Measurements from ENCODE around the gene FOXS1. TPM values are rescaled to one million over a fixed set of nuclear protein-coding genes. Genes with fewer than 3 reads are reported as not detected.

Gene FOXS1
- total and polyA plus RNA-seq, 3 experiments from 2014 or later, result not detected

GRCh38 chr20:31822421-31823330 is 22.7 kb downstream of the FOXS1 start:
- no peaks in the 10 kb centered on the region for H3K27me3 Mint-ChIP-seq
- H3K36me3 ChIP-seq (ENCODE audit: insufficient read depth, low read length), result no peaks in the 10 kb centered on the region
- DNase-seq, result peak; percentile 62 to 78 (median 70)
- H3K4me3 Mint-ChIP-seq, result peak overlapping the region in 3 of 7 donors; percentile 17 to 44 (median 32)
- no peaks in the 10 kb centered on the region for H3K4me1 ChIP-seq (ENCODE audit: insufficient read depth, low read length)
- H3K9me3 ChIP-seq (ENCODE audit: low read length), result no peaks in the 10 kb centered on the region
- CTCF ChIA-PET, result interaction anchor here (0.6 to 3.8 kb wide), 20 partner anchors 8 to 997 kb away, joined by 3 to 34 read pairs (median 4); partner anchors contain the start of genes C20orf203, FOXS1, MAPRE1 and PDRG1
- no peak overlapping the region for H3K4me3 ChIP-seq (ENCODE audit: low read length)
- H3K27me3 ChIP-seq (ENCODE audit: insufficient read depth, low read length, poor library complexity, severe bottlenecking), result no peaks in the 10 kb centered on the region
- H3K4me1 Mint-ChIP-seq, result peaks cover 0 to 5% (median 5%) of the 10 kb centered on the region in 3 donors
- POLR2A ChIA-PET, result no interaction called here
- no peaks in the 10 kb centered on the region for H3K36me3 Mint-ChIP-seq
- H3K9me3 Mint-ChIP-seq, result no peaks in the 10 kb centered on the region
- H3K27ac ChIP-seq (ENCODE audit: low read depth, low read length), result no peak overlapping the region
- peak overlapping the region in 2 of 8 donors; percentile 8 to 55 for H3K27ac Mint-ChIP-seq

DNA sequence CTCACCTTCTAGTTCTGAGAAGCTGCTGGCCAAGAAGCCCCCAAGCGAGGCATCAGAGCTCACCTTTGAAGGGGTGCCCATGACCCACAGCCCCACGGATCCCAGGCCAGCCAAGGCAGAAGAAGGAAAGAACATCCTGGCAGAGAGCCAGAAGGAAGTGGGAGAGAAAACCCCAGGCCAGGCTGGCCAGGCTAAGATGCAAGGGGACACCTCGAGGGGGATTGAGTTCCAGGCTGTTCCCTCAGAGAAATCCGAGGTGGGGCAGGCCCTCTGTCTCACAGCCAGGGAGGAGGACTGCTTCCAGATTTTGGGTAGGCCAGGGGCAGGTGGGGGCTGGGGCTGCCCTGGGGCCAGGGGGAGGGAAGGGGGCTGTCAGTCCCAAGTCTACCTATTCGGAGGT is 24.0 kb downstream of the FOXS1 start:
- Mint-ChIP-seq H3K36me3 (no peaks in the 10 kb centered on the region), H3K4me3 (peak overlapping the region in 1 of 7 donors; percentile 74), H3K4me1 (peaks cover 0 to 5% (median 5%) of the 10 kb centered on the region in 3 donors), H3K9me3 (no peaks in the 10 kb centered on the region), H3K27me3 (no peaks in the 10 kb centered on the region), H3K27ac (no peak overlapping the region)
- POLR2A ChIA-PET, result no interaction called here
- no peaks in the 10 kb centered on the region for H3K36me3 ChIP-seq (ENCODE audit: insufficient read depth, low read length)
- DNase-seq, result no peak
- no peak overlapping the region for H3K4me3 ChIP-seq (ENCODE audit: low read length)
- H3K27me3 ChIP-seq (ENCODE audit: insufficient read depth, low read length, poor library complexity, severe bottlenecking), result no peaks in the 10 kb centered on the region
- no peaks in the 10 kb centered on the region for H3K4me1 ChIP-seq (ENCODE audit: insufficient read depth, low read length)
- CTCF ChIA-PET, result interaction anchor here (0.9 to 3.0 kb wide), 5 partner anchors 9 to 210 kb away, joined by 3 to 24 read pairs (median 7); no protein-coding TSS in a partner anchor
- H3K27ac ChIP-seq (ENCODE audit: low read depth, low read length), result no peak overlapping the region
- no peaks in the 10 kb centered on the region for H3K9me3 ChIP-seq (ENCODE audit: low read length)

- Mint-ChIP-seq H3K27ac (no peak overlapping the region), H3K36me3 (no peaks in the 10 kb centered on the region), H3K27me3 (no peaks in the 10 kb centered on the region), H3K4me3 (no peak overlapping the region), H3K4me1 (peaks cover 0 to 5% (median 5%) of the 10 kb centered on the region in 3 donors), H3K9me3 (no peaks in the 10 kb centered on the region)
- Histone ChIP-seq H3K27ac (ENCODE audit: low read depth, low read length) (no peak overlapping the region), H3K4me1 (ENCODE audit: insufficient read depth, low read length) (no peaks in the 10 kb centered on the region), H3K4me3 (ENCODE audit: low read length) (no peak overlapping the region), H3K36me3 (ENCODE audit: insufficient read depth, low read length) (no peaks in the 10 kb centered on the region), H3K9me3 (ENCODE audit: low read length) (no peaks in the 10 kb centered on the region), H3K27me3 (ENCODE audit: insufficient read depth, low read length, poor library complexity, severe bottlenecking) (no peaks in the 10 kb centered on the region)
- POLR2A ChIA-PET, result no interaction called here
- no peak for DNase-seq
- CTCF ChIA-PET, result interaction anchor here (0.9 to 1.6 kb wide), 3 partner anchors 60 to 223 kb away, joined by 3 to 4 read pairs (median 3); no protein-coding TSS in a partner anchor
Observed at GRCh38 chr20:31820228-31820627, 25.2 kb downstream of the FOXS1 start.

GRCh38 chr20:31819083-31819784 is 26.2 kb downstream of the FOXS1 start, which contains the start of gene MYLK2:
Gene MYLK2, plus strand, starts transcription at chr20:31819356. Its CDS starts 225 bp downstream, at chr20:31819581.
- POLR2A ChIA-PET, result no interaction called here
- no peak within 1 kb of the TSS for H3K27ac Mint-ChIP-seq
- H3K4me1 Mint-ChIP-seq, result peaks cover 0 to 5% (median 5%) of the 10 kb centered on the region in 3 donors
- CTCF ChIA-PET, result interaction anchor here (0.7 to 1.6 kb wide), 4 partner anchors 61 to 224 kb away, joined by 3 to 4 read pairs (median 3); no protein-coding TSS in a partner anchor
- H3K27ac ChIP-seq (ENCODE audit: low read depth, low read length), result no peak within 1 kb of the TSS
- H3K27me3 ChIP-seq (ENCODE audit: insufficient read depth, low read length, poor library complexity, severe bottlenecking), result no peaks in the 10 kb centered on the region
- no peaks in the 10 kb centered on the region for H3K4me1 ChIP-seq (ENCODE audit: insufficient read depth, low read length)
- no peak within 1 kb of the TSS for H3K4me3 ChIP-seq (ENCODE audit: low read length)
- no peaks in the 10 kb centered on the region for H3K9me3 ChIP-seq (ENCODE audit: low read length)
- no peaks in the 10 kb centered on the region for H3K9me3 Mint-ChIP-seq
- no peaks in the 10 kb centered on the region for H3K36me3 ChIP-seq (ENCODE audit: insufficient read depth, low read length)
- H3K4me3 Mint-ChIP-seq, result no peak within 1 kb of the TSS
- DNase-seq, result no peak
- H3K27me3 Mint-ChIP-seq, result no peaks in the 10 kb centered on the region
- no peaks in the 10 kb centered on the region for H3K36me3 Mint-ChIP-seq

DNA sequence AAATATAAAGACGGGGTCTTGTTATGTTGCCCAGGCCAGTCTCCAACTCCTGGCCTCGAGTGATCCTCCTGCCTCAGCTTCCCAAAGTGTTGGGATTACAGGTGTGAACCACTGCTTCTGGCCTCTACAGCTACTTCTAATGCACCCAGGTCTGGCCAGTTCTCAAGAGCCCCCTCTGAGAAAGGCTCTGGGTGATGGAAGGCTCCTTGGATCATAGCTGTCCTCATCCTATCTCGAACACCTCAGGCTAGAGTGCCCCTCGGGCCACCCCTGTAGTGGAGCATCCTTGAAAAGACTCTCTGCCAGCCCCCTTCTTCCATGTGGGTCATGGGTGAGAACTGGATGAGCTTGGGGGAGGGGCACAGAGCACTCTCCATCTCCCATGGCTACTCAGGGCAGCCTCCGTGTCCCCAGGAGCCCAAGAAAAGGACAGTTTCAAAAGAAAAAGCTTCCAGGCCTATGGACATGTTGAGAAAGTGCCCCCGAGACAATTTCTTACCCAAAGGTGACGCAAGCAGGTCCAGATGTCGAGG is 27.0 kb downstream of the FOXS1 start:
- Mint-ChIP-seq H3K9me3 (no peaks in the 10 kb centered on the region), H3K4me3 (no peak overlapping the region), H3K27me3 (no peaks in the 10 kb centered on the region), H3K4me1 (peaks cover 0 to 5% (median 5%) of the 10 kb centered on the region in 3 donors), H3K36me3 (no peaks in the 10 kb centered on the region), H3K27ac (no peak overlapping the region)
- H3K27me3 ChIP-seq (ENCODE audit: insufficient read depth, low read length, poor library complexity, severe bottlenecking), result no peaks in the 10 kb centered on the region
- no peaks in the 10 kb centered on the region for H3K4me1 ChIP-seq (ENCODE audit: insufficient read depth, low read length)
- no peaks in the 10 kb centered on the region for H3K9me3 ChIP-seq (ENCODE audit: low read length)
- DNase-seq, result no peak
- CTCF ChIA-PET, result interaction anchor here (0.7 to 1.6 kb wide), 2 partner anchors 28 to 34 kb away, joined by 3 read pairs; no protein-coding TSS in a partner anchor
- POLR2A ChIA-PET, result no interaction called here
- no peak overlapping the region for H3K27ac ChIP-seq (ENCODE audit: low read depth, low read length)
- no peak overlapping the region for H3K4me3 ChIP-seq (ENCODE audit: low read length)
- H3K36me3 ChIP-seq (ENCODE audit: insufficient read depth, low read length), result no peaks in the 10 kb centered on the region

DNA sequence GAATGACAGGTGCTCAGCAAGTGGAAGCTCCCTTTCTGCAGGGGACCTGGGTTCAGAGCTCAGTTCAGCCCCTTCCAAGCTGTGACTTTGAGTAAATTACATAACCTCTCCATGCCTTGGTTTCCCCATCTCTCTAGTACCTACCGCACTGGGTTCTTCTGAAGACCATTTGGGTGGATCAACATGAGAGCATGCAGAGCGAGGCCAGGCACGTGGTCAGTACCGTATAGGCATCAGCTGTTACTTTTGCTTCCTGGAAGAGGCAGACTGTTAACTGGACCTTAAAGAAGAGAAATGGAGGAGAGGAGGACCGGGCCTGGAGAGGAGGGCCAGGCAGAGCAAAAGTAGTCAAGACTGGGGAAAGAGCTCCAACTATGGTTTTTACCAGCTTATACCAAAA is 27.9 kb downstream of the FOXS1 start:
- no peaks in the 10 kb centered on the region for H3K4me1 ChIP-seq (ENCODE audit: insufficient read depth, low read length)
- CTCF ChIA-PET, result interaction anchor here (0.7 to 1.6 kb wide), 3 partner anchors 29 to 214 kb away, joined by 3 read pairs; no protein-coding TSS in a partner anchor
- no peak overlapping the region for H3K27ac Mint-ChIP-seq
- H3K36me3 Mint-ChIP-seq, result no peaks in the 10 kb centered on the region
- H3K4me3 ChIP-seq (ENCODE audit: low read length), result no peak overlapping the region
- H3K9me3 Mint-ChIP-seq, result no peaks in the 10 kb centered on the region
- DNase-seq, result no peak
- H3K27me3 Mint-ChIP-seq, result no peaks in the 10 kb centered on the region
- H3K27ac ChIP-seq (ENCODE audit: low read depth, low read length), result no peak overlapping the region
- POLR2A ChIA-PET, result no interaction called here
- no peaks in the 10 kb centered on the region for H3K36me3 ChIP-seq (ENCODE audit: insufficient read depth, low read length)
- peaks cover 0 to 2% (median 0%) of the 10 kb centered on the region in 3 donors for H3K4me1 Mint-ChIP-seq
- H3K27me3 ChIP-seq (ENCODE audit: insufficient read depth, low read length, poor library complexity, severe bottlenecking), result no peaks in the 10 kb centered on the region
- H3K9me3 ChIP-seq (ENCODE audit: low read length), result no peaks in the 10 kb centered on the region
- no peak overlapping the region for H3K4me3 Mint-ChIP-seq

- Histone ChIP-seq H3K9me3 (ENCODE audit: low read length) (no peaks in the 10 kb centered on the region), H3K36me3 (ENCODE audit: insufficient read depth, low read length) (no peaks in the 10 kb centered on the region), H3K4me3 (ENCODE audit: low read length) (no peak overlapping the region), H3K27ac (ENCODE audit: low read depth, low read length) (no peak overlapping the region), H3K27me3 (ENCODE audit: insufficient read depth, low read length, poor library complexity, severe bottlenecking) (no peaks in the 10 kb centered on the region), H3K4me1 (ENCODE audit: insufficient read depth, low read length) (no peaks in the 10 kb centered on the region)
- H3K27ac Mint-ChIP-seq, result no peak overlapping the region
- no peak overlapping the region for H3K4me3 Mint-ChIP-seq
- no peaks in the 10 kb centered on the region for H3K27me3 Mint-ChIP-seq
- H3K36me3 Mint-ChIP-seq, result no peaks in the 10 kb centered on the region
- H3K4me1 Mint-ChIP-seq, result no peaks in the 10 kb centered on the region
- H3K9me3 Mint-ChIP-seq, result no peaks in the 10 kb centered on the region
- ChIA-PET CTCF (interaction anchor here (1.2 kb wide), 1 partner anchor 34 kb away, joined by 3 read pairs; no protein-coding TSS in a partner anchor), POLR2A (no interaction called here)
- no peak for DNase-seq
Observed at GRCh38 chr20:31816221-31816620, 29.2 kb downstream of the FOXS1 start.
